Epithelial cell of proximal tubule (primary cell): Measurements from ENCODE around the gene PDS5B. TPM values are rescaled to one million over a fixed set of nuclear protein-coding genes. Genes with fewer than 3 reads are reported as not detected.
"Not testable (repeated sequence)": the region's sequence is repeated elsewhere in the genome, so short reads cannot be mapped to it uniquely, and the experiment has no call there.

Experiments used
- DNase-seq: peaks from one replicate; pipeline ENCODE4 v3.0.0-alpha.2; 2011; ENCODE audit warnings: low read depth
- H3K4me3 ChIP-seq: 2 replicates; pipeline ENCODE4 v1.5.1; 2011; ENCODE audit warnings: low read depth, mild to moderate bottlenecking, low read length
- total RNA-seq: library from RNA; depleted of rRNA; stranded (reverse); fragments of >200 nt; gene quantifications from 2 replicates; pipeline ENCODE4 v1.2.3, GENCODE V29; 2015
- TF ChIP-seq, protein P1 (sequence below): conservative IDR thresholded peaks from 2 replicates; pipeline ENCODE4 v1.5.1; 2012; ENCODE audit warnings: low read depth, mild to moderate bottlenecking, low read length

The PDS5B gene
- total RNA-seq, 1 donor from 2014 or later, result 13.9 TPM

DNA sequence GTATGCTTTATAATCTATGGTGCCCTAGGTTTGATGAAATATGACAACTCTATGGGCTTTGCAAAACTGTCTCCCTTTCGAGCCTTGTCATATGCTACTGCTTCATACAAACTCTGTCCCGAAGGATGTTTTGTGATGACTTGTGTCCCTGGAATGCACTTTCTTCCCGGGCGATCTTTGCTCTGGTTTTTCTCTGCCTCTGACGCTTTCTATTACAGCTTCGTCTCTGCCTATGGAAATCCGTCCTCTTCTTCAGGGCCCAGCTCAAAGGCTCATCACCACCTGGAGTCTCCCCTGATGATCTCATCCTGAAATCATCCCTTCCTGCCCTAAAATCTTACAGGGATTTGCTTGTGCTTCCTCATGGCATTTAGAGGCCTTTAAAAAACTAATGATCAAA is 238.4 kb downstream of the PDS5B start:
- DNase-seq, result peak; percentile 55
- no peak overlapping the region for H3K4me3 ChIP-seq
- TF ChIP-seq, protein P1, sequence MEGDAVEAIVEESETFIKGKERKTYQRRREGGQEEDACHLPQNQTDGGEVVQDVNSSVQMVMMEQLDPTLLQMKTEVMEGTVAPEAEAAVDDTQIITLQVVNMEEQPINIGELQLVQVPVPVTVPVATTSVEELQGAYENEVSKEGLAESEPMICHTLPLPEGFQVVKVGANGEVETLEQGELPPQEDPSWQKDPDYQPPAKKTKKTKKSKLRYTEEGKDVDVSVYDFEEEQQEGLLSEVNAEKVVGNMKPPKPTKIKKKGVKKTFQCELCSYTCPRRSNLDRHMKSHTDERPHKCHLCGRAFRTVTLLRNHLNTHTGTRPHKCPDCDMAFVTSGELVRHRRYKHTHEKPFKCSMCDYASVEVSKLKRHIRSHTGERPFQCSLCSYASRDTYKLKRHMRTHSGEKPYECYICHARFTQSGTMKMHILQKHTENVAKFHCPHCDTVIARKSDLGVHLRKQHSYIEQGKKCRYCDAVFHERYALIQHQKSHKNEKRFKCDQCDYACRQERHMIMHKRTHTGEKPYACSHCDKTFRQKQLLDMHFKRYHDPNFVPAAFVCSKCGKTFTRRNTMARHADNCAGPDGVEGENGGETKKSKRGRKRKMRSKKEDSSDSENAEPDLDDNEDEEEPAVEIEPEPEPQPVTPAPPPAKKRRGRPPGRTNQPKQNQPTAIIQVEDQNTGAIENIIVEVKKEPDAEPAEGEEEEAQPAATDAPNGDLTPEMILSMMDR, result no peak

DNA sequence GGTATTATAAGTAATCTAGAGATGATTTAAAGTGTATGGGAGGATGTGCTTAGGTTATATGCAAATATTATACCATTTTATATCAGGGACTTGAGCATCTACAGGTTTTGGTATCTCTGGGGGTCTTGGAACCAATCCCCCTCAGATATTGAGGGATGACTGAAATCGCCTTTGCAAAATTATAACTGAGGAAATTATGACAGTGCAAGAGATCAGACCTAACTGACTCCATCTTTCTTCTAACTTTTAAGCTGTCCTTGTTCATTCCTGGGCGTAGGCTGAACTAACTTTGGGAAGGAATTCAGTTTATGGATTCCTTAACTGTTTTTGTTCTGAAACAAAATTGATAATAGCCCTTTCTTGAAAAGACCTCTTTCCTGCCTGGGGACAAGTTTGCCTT is 239.2 kb downstream of the PDS5B start:
- H3K4me3 ChIP-seq, result no peak overlapping the region
- DNase-seq, result no peak
- TF ChIP-seq, protein P1, result no peak

DNA sequence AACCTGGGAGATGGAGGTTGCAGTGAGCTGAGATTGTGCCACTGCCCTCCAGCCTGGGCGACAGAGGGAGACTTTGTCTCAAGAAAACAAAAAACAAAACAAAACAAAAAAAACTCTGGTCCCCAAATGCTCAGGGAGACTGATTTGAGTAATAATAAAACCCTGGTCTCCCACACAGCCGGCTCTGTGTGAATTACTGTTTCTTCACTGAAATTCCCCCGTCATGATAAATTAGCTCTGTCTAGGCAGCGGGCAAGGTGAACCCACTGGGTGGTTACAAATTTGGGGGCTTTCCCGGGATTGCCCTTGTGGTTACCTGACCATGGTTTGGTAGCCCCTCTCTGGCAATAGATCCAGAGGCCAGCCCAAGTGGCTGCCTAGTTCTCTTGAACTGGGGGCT is 240.1 kb downstream of the PDS5B start:
- H3K4me3 ChIP-seq, DNase-seq: not testable (repeated sequence)

Other genes with a start within 250 kb of the PDS5B start
- gene N4BP2L1, start 158.3 kb upstream of the PDS5B start, total RNA-seq, result 2.0 and 3.6 TPM in 2 replicates
- gene N4BP2L2, start 47.7 kb upstream of the PDS5B start, total RNA-seq, result 28.6 and 38.7 TPM in 2 replicates